ENCODE measurements around the gene ARMC2. TPM values are rescaled to one million over a fixed set of nuclear protein-coding genes. Genes with fewer than 3 reads are reported as not detected.

Gene ARMC2
- total RNA-seq, 1 donor from 2014 or later = 14.0 TPM

- no peak for DNase-seq
- H3K4me3 ChIP-seq = no peak overlapping the region
- intact Hi-C loops (cut with micrococcal nuclease) = loop anchor here (10.0 kb wide), 1 partner anchor 55 kb away; no protein-coding TSS in a partner anchor
- peaks cover 84% of the 10 kb centered on the region for H3K4me1 ChIP-seq
- H3K9me3 ChIP-seq (replicated peaks) = no peaks in the 10 kb centered on the region
- TF ChIP-seq, protein P1, sequence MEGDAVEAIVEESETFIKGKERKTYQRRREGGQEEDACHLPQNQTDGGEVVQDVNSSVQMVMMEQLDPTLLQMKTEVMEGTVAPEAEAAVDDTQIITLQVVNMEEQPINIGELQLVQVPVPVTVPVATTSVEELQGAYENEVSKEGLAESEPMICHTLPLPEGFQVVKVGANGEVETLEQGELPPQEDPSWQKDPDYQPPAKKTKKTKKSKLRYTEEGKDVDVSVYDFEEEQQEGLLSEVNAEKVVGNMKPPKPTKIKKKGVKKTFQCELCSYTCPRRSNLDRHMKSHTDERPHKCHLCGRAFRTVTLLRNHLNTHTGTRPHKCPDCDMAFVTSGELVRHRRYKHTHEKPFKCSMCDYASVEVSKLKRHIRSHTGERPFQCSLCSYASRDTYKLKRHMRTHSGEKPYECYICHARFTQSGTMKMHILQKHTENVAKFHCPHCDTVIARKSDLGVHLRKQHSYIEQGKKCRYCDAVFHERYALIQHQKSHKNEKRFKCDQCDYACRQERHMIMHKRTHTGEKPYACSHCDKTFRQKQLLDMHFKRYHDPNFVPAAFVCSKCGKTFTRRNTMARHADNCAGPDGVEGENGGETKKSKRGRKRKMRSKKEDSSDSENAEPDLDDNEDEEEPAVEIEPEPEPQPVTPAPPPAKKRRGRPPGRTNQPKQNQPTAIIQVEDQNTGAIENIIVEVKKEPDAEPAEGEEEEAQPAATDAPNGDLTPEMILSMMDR (IDR thresholded peaks at IDR 0.05; ENCODE audit: borderline replicate concordance) = no peak
- H3K27me3 ChIP-seq (ENCODE audit: low read depth) = no peaks in the 10 kb centered on the region
- peaks cover 54% of the 10 kb centered on the region for H3K36me3 ChIP-seq
- H3K27ac ChIP-seq (replicated peaks) = peak overlapping the region; percentile 97
Measured at GRCh38 chr6:109000289-109000688, 152.1 kb downstream of the ARMC2 start.

DNA sequence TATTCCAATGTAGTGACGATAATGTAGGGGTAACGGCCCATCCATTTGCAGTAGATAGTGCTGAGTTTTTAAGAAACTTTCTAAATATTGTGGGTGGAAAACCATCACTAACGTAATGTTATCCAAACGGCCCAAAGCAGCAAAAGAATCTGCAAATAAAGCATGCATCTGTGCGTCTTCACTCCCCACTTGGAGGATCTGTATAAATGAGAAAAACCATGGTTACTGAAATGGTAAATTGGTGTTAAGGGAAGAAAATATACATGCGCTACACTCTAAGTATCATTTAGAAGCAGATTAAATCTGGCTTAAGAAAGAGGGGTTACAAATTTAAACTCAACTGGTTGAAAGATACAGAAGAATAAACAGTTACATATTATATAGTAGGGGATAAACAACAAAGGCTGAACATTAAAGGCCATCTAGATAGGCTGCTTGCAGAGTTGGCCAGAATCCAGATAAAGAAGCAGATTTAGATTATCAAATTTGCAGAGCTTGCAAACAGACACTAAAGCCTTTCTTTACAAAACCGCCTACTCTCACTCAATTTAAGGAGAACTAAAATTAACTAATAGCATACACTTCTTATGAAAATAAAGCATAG, 153.2 kb downstream of the ARMC2 start:
- Histone ChIP-seq H3K4me1 (peaks cover 95% of the 10 kb centered on the region), H3K27me3 (ENCODE audit: low read depth) (no peaks in the 10 kb centered on the region), H3K36me3 (peaks cover 43% of the 10 kb centered on the region), H3K27ac (replicated peaks) (peak overlapping the region; percentile 97), H3K9me3 (replicated peaks) (no peaks in the 10 kb centered on the region), H3K4me3 (peak overlapping the region; percentile 28)
- TF ChIP-seq, protein P1 (IDR thresholded peaks at IDR 0.05; ENCODE audit: borderline replicate concordance) = no peak
- intact Hi-C loops (cut with micrococcal nuclease) = loop anchor here (10.0 kb wide), 1 partner anchor 57 kb away; no protein-coding TSS in a partner anchor
- DNase-seq = no peak

- H3K36me3 ChIP-seq = peaks cover 35% of the 10 kb centered on the region
- no peak for DNase-seq
- no peaks in the 10 kb centered on the region for H3K9me3 ChIP-seq (replicated peaks)
- TF ChIP-seq, protein P1 (IDR thresholded peaks at IDR 0.05; ENCODE audit: borderline replicate concordance) = no peak
- peak overlapping the region; percentile 97 for H3K27ac ChIP-seq (replicated peaks)
- no peaks in the 10 kb centered on the region for H3K27me3 ChIP-seq (ENCODE audit: low read depth)
- peak overlapping the region; percentile 28 for H3K4me3 ChIP-seq
- peaks cover 100% of the 10 kb centered on the region for H3K4me1 ChIP-seq
- intact Hi-C loops (cut with micrococcal nuclease) = loop anchor here (10.0 kb wide), 1 partner anchor 57 kb away; no protein-coding TSS in a partner anchor
Measured at GRCh38 chr6:109002051-109002697, 154.0 kb downstream of the ARMC2 start.

- TF ChIP-seq, protein P1 (IDR thresholded peaks at IDR 0.05; ENCODE audit: borderline replicate concordance) = no peak
- Histone ChIP-seq H3K27me3 (ENCODE audit: low read depth) (no peaks in the 10 kb centered on the region), H3K4me3 (peak overlapping the region; percentile 28), H3K9me3 (replicated peaks) (no peaks in the 10 kb centered on the region), H3K36me3 (peaks cover 28% of the 10 kb centered on the region), H3K4me1 (peaks cover 100% of the 10 kb centered on the region), H3K27ac (replicated peaks) (peak overlapping the region; percentile 97)
- no peak for DNase-seq
- intact Hi-C loops (cut with micrococcal nuclease) = loop anchor here (10.0 kb wide), 1 partner anchor 58 kb away; no protein-coding TSS in a partner anchor
Measured at GRCh38 chr6:109002882-109003281, 154.7 kb downstream of the ARMC2 start.

- H3K4me3 ChIP-seq = peak overlapping the region; percentile 88
- H3K27me3 ChIP-seq (ENCODE audit: low read depth) = no peaks in the 10 kb centered on the region
- H3K36me3 ChIP-seq = no peaks in the 10 kb centered on the region
- peak overlapping the region; percentile 97 for H3K27ac ChIP-seq (replicated peaks)
- H3K4me1 ChIP-seq = peaks cover 87% of the 10 kb centered on the region
- TF ChIP-seq, protein P1 (IDR thresholded peaks at IDR 0.05; ENCODE audit: borderline replicate concordance) = no peak
- intact Hi-C loops (cut with micrococcal nuclease) = loop anchor here (10.0 kb wide), 1 partner anchor 62 kb away; no protein-coding TSS in a partner anchor
- DNase-seq = no peak
- H3K9me3 ChIP-seq (replicated peaks) = no peaks in the 10 kb centered on the region
Measured at GRCh38 chr6:109006818-109007217, 158.6 kb downstream of the ARMC2 start.

Data from left ventricle myocardium inferior (tissue), 1 donor.